ENCODE data around the gene CYB5R2.

Gene CYB5R2

DNA sequence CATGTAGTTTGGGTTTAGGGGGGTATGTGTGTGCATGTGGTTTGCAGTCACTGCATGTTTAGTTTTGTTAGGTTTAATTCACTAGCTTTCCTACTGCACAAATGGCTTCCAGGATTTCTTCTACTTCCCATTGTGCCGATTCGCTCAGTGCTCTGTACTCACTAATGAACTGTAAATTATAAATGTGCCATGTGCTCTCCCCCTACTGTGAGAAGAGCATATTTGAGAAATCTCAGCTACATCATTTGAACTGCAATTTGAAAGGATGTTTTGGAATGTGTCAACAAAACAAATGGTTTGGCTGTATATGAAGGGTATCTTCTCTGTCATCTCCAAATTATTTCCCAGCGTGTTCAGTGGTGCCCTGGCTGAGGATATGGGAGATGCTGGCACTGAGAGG is 28.1 kb downstream of the CYB5R2 start:
- Histone ChIP-seq H3K36me3 (replicated peaks; ENCODE audit: low read depth, low read length) (peaks cover 49% of the 10 kb centered on the region), H4K20me1 (ENCODE audit: insufficient read depth, low read length) (no peaks in the 10 kb centered on the region; the same call in 1 of the 2 replicates), H3K4me2 (ENCODE audit: low read length) (no peak overlapping the region), H3K9ac (ENCODE audit: low read length) (no peak overlapping the region), H3K9me3 (ENCODE audit: insufficient read depth, low read length) (no peaks in the 10 kb centered on the region), H2AFZ (ENCODE audit: low read depth, low read length) (no peak overlapping the region), H3K79me2 (ENCODE audit: low read length) (no peaks in the 10 kb centered on the region), H3K4me3 (ENCODE audit: low read length) (no peak overlapping the region), H3K4me1 (ENCODE audit: low read length) (no peaks in the 10 kb centered on the region), H3K27ac (ENCODE audit: low read length) (no peak overlapping the region), H3K27me3 (ENCODE audit: low read depth, low read length) (no peaks in the 10 kb centered on the region)
- TF ChIP-seq EZH2phosphoT487 (IDR thresholded peaks at IDR 0.05; ENCODE audit: low read depth) (no peak), CTCF (IDR thresholded peaks at IDR 0.05; ENCODE audit: low read depth, low read length) (no peak)

GRCh38 chr11:7643314-7643713 is 30.0 kb downstream of the CYB5R2 start:
- no peak overlapping the region for H2AFZ ChIP-seq (ENCODE audit: low read depth, low read length)
- no peak overlapping the region for H3K4me2 ChIP-seq (ENCODE audit: low read length)
- H3K27me3 ChIP-seq (ENCODE audit: low read depth, low read length): no peaks in the 10 kb centered on the region
- no peak overlapping the region for H3K4me3 ChIP-seq (ENCODE audit: low read length)
- H3K9me3 ChIP-seq (ENCODE audit: insufficient read depth, low read length): no peaks in the 10 kb centered on the region
- H4K20me1 ChIP-seq (ENCODE audit: insufficient read depth, low read length): no peaks in the 10 kb centered on the region
- H3K9ac ChIP-seq (ENCODE audit: low read length): no peak overlapping the region
- no peak overlapping the region for H3K27ac ChIP-seq (ENCODE audit: low read length)
- TF ChIP-seq EZH2phosphoT487 (IDR thresholded peaks at IDR 0.05; ENCODE audit: low read depth) (no peak), CTCF (IDR thresholded peaks at IDR 0.05; ENCODE audit: low read depth, low read length) (no peak)
- no peaks in the 10 kb centered on the region for H3K79me2 ChIP-seq (ENCODE audit: low read length)
- H3K36me3 ChIP-seq (replicated peaks; ENCODE audit: low read depth, low read length): peaks cover 38% of the 10 kb centered on the region
- peaks cover 15% of the 10 kb centered on the region for H3K4me1 ChIP-seq (ENCODE audit: low read length)

GRCh38 chr11:7642747-7643146 is 30.6 kb downstream of the CYB5R2 start:
- Histone ChIP-seq H3K4me2 (ENCODE audit: low read length) (no peak overlapping the region), H3K4me3 (ENCODE audit: low read length) (no peak overlapping the region), H3K27me3 (ENCODE audit: low read depth, low read length) (no peaks in the 10 kb centered on the region), H3K27ac (ENCODE audit: low read length) (no peak overlapping the region), H2AFZ (ENCODE audit: low read depth, low read length) (no peak overlapping the region), H3K79me2 (ENCODE audit: low read length) (no peaks in the 10 kb centered on the region), H4K20me1 (ENCODE audit: insufficient read depth, low read length) (no peaks in the 10 kb centered on the region), H3K9ac (ENCODE audit: low read length) (no peak overlapping the region), H3K4me1 (ENCODE audit: low read length) (peaks cover 19% of the 10 kb centered on the region), H3K36me3 (replicated peaks; ENCODE audit: low read depth, low read length) (peaks cover 39% of the 10 kb centered on the region), H3K9me3 (ENCODE audit: insufficient read depth, low read length) (no peaks in the 10 kb centered on the region)
- no peak for TF ChIP-seq CTCF (IDR thresholded peaks at IDR 0.05; ENCODE audit: low read depth, low read length)
- TF ChIP-seq EZH2phosphoT487 (IDR thresholded peaks at IDR 0.05; ENCODE audit: low read depth): no peak

GRCh38 chr11:7640816-7641215 is 32.5 kb downstream of the CYB5R2 start:
- H3K9ac ChIP-seq (ENCODE audit: low read length): no peak overlapping the region
- no peak overlapping the region for H2AFZ ChIP-seq (ENCODE audit: low read depth, low read length)
- no peak overlapping the region for H3K4me2 ChIP-seq (ENCODE audit: low read length)
- H3K36me3 ChIP-seq (replicated peaks; ENCODE audit: low read depth, low read length): peaks cover 55% of the 10 kb centered on the region
- no peaks in the 10 kb centered on the region for H3K9me3 ChIP-seq (ENCODE audit: insufficient read depth, low read length)
- peaks cover 19% of the 10 kb centered on the region for H3K4me1 ChIP-seq (ENCODE audit: low read length)
- no peak overlapping the region for H3K27ac ChIP-seq (ENCODE audit: low read length)
- no peak overlapping the region for H3K4me3 ChIP-seq (ENCODE audit: low read length)
- no peak for TF ChIP-seq EZH2phosphoT487 (IDR thresholded peaks at IDR 0.05; ENCODE audit: low read depth)
- TF ChIP-seq CTCF (IDR thresholded peaks at IDR 0.05; ENCODE audit: low read depth, low read length): no peak
- no peaks in the 10 kb centered on the region for H3K27me3 ChIP-seq (ENCODE audit: low read depth, low read length)
- no peaks in the 10 kb centered on the region for H3K79me2 ChIP-seq (ENCODE audit: low read length)
- no peaks in the 10 kb centered on the region for H4K20me1 ChIP-seq (ENCODE audit: insufficient read depth, low read length)
